ENCODE measurements around the gene PDGFRB. TPM values are rescaled to one million over a fixed set of nuclear protein-coding genes. Genes with fewer than 3 reads are reported as not detected.

The PDGFRB gene
- total RNA-seq, 1 experiment from 2014 or later, result 0.11 TPM

- in situ Hi-C loops (cut with HindIII; ENCODE audit: low pct_unique_long_range_greater_than_20kb, low sequenced_read_pairs), result no loop called here
- DNase-seq (ENCODE audit: low read depth, low spot score), result no peak
Measured at GRCh38 chr5:150069672-150070627, 85.7 kb downstream of the PDGFRB start.

DNA sequence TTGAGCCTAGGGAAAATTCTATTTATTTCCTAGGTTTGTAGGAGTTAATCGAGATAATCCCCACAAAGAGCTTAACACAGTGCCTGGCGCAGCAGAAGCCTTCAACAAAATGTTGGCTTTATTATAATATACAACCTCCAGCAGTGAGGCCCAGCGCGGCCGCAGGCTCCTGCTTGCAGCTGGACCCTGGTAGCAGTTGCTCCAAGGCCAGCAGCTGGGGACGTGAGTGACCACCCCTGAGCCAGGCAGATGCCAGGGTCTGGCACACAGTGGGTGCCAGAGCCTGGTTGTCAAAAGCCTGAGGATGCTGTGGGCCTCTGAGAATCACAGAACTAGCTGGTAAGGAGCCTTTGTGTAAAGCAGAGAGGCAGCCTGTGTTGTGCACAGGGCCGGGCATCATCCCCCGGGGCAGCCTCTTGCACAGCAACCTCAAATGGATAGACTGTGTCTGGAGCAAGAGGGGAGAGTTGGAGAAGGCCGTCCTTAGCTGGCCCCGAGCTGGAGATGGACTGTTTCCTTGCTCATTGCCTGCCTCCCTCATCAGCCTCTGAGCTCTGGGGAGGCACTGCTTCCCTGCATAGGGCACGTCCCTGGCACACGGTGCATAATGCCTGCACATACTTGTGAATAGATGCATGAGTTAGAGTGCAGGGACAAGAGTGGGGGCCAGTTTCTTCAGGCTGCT is 86.5 kb downstream of the PDGFRB start:
- in situ Hi-C loops (cut with HindIII; ENCODE audit: low pct_unique_long_range_greater_than_20kb, low sequenced_read_pairs), result no loop called here
- no peak for DNase-seq (ENCODE audit: low read depth, low spot score)

DNA sequence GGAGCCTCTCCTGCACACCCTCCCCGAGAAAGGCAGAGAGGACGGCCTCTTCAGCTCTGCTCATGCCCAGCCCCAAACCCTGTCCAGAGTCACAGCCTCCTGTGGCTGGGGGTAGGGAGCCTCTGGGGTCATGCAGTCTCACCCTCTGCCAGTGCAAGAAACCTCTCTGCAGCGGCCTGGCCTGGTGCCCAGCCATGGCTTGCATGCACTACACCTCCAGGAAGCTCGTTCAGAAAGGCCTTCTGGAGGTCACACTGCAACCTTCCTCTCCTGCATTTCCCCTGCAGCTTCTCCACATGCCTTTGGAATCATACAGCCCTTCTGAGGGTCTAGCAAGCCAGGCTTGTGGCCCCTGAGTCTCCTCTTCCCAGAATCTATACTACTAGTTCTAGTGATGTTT is 87.2 kb downstream of the PDGFRB start:
- no peak for DNase-seq (ENCODE audit: low read depth, low spot score)
- in situ Hi-C loops (cut with HindIII; ENCODE audit: low pct_unique_long_range_greater_than_20kb, low sequenced_read_pairs), result no loop called here

- DNase-seq (ENCODE audit: low read depth, low spot score), result no peak
- in situ Hi-C loops (cut with HindIII; ENCODE audit: low pct_unique_long_range_greater_than_20kb, low sequenced_read_pairs), result no loop called here
Measured at GRCh38 chr5:150068071-150068470, 87.6 kb downstream of the PDGFRB start.

DNA sequence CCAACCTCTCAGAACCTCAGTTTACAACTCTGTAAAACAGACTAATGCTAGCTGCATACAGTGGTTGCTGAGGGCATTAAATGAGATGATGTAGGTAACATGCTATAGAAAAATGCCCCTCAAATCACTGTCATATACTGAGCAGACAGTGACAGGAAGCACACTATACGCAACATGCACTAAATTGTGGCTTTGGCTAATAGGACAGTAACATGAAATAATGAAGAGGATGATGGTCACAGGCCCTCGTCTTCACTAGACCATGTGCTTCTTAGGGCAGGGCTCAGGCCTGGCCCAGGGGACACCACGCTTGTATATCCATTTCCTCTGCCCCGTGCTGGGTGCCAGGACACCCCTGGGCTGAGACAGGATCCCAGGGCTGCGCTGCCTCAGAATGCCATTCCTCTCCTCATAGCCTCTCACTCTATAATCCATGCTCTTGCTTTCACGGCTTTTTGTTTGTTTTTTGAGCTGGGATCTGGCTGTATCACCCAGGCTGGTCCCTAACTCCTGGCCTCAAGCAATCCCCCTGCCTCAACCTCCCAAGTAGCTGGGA is 88.2 kb downstream of the PDGFRB start:
- DNase-seq (ENCODE audit: low read depth, low spot score), result no peak
- in situ Hi-C loops (cut with HindIII; ENCODE audit: low pct_unique_long_range_greater_than_20kb, low sequenced_read_pairs), result no loop called here

DNA sequence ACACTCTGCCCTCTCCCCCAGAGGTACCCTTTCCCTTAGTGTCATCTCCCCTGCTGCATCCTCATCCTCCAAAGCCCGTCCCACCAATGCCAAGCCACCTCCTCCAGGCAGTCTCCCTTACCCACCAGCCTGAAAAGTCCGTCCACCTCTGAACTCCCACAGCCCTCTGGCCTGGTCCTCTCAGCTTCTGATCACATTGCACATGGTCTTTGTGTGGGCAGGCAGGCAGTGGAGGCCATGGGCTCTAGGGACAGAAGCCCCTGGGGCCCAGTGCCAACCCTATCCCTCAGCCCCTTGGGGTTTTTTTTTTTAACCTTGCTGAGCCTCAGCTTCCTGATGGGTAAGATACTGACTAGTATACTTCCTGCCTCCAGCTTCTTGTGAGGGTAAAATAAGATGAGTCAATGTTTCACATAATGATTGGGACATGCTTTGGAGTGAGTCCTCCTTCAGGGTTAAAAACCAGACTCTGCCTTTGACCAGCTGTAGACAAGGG is 88.7 kb downstream of the PDGFRB start:
- in situ Hi-C loops (cut with HindIII; ENCODE audit: low pct_unique_long_range_greater_than_20kb, low sequenced_read_pairs), result no loop called here
- no peak for DNase-seq (ENCODE audit: low read depth, low spot score)

DNA sequence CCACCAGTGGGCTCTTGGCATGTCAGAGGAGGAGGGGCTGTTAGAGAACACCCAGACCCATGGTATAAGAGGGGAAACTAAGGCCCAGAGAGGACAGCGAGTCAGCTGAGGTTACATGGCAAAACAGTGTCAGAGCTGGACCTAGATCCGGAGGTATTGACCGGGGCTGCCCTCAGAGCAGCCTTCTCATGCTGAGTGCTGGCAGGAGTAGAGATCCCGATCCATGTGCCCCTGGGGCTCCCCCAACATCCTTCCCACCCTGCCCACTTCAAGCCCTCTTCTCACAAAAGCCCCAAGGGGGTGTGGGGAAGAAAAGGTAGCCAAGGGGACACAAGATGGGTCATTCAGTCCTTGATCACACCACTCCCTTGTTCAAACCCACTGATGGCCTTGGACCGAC is 89.2 kb downstream of the PDGFRB start:
- in situ Hi-C loops (cut with HindIII; ENCODE audit: low pct_unique_long_range_greater_than_20kb, low sequenced_read_pairs), result no loop called here
- DNase-seq (ENCODE audit: low read depth, low spot score), result no peak

- DNase-seq (ENCODE audit: low read depth, low spot score), result no peak
- in situ Hi-C loops (cut with HindIII; ENCODE audit: low pct_unique_long_range_greater_than_20kb, low sequenced_read_pairs), result no loop called here
Measured at GRCh38 chr5:150065886-150066285, 89.8 kb downstream of the PDGFRB start.

- no peak for DNase-seq (ENCODE audit: low read depth, low spot score)
- in situ Hi-C loops (cut with HindIII; ENCODE audit: low pct_unique_long_range_greater_than_20kb, low sequenced_read_pairs), result no loop called here
Measured at GRCh38 chr5:150065346-150065745, 90.3 kb downstream of the PDGFRB start.

DNA sequence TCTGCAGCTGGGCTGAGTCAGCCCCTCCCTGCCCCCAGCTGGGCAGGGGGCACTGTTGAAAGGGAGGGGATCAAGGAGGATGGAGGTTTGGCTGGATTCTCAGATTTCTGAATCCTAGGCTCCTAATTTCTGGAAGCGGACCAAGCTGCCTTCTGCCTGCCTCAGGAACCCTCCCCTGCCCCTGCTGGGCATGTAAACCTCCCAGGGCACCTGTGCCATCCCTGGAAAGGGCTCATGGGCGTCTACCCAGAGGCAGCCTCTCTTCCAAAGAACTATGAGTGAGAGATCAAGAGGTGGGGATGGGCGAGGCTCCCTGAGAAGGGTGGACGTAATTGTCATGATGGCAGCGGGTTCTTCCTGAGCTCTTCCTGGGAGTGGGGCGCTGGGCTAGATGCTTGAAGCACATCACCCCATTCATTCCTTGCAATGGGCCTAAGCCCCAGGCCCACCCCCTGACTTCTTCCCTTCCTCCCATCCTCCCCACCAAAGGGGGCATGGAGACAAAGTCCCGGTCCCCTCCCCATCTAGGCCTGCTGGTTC is 90.9 kb downstream of the PDGFRB start:
- no peak for DNase-seq (ENCODE audit: low read depth, low spot score)
- in situ Hi-C loops (cut with HindIII; ENCODE audit: low pct_unique_long_range_greater_than_20kb, low sequenced_read_pairs), result no loop called here

Small RNA genes within 50 kb of the gene (small RNA-seq; reads per million reads assigned to genes)
- gene RF00019, result 0 reads per million in 2 experiments

Other genes with a start within 250 kb of the PDGFRB start
- gene PDE6A, start 211.1 kb downstream of the PDGFRB start, total RNA-seq (2014; rRNA removed; shearing (Covaris generic)), result 0.08 and 0.26 TPM in 2 replicates
- 173 and 178 TPM in 2 replicates for gene SLC26A2, start 195.1 kb downstream of the PDGFRB start, total RNA-seq (2014; rRNA removed; shearing (Covaris generic))
- 5.5 and 6.6 TPM in 2 replicates for gene TIGD6, start 155.2 kb downstream of the PDGFRB start, total RNA-seq (2014; rRNA removed; shearing (Covaris generic))
- gene HMGXB3, start 155.1 kb downstream of the PDGFRB start, total RNA-seq (2014; rRNA removed; shearing (Covaris generic)), result 53.7 and 54.3 TPM in 2 replicates
- 0.53 TPM in 1 of 2 replicates, not detected in the other for gene CSF1R, start 69.3 kb downstream of the PDGFRB start, total RNA-seq (2014; rRNA removed; shearing (Covaris generic))
- not detected in 2 replicates for gene CDX1, start 10.9 kb upstream of the PDGFRB start, total RNA-seq (2014; rRNA removed; shearing (Covaris generic))
- gene SLC6A7, start 34.2 kb upstream of the PDGFRB start, total RNA-seq (2014; rRNA removed; shearing (Covaris generic)), result not detected in 2 replicates
- not detected in 2 replicates for gene CAMK2A, start 133.9 kb upstream of the PDGFRB start, total RNA-seq (2014; rRNA removed; shearing (Covaris generic))
- not detected in 2 replicates for gene ARSI, start 147.1 kb upstream of the PDGFRB start, total RNA-seq (2014; rRNA removed; shearing (Covaris generic))
- 20.8 and 25.7 TPM in 2 replicates for gene TCOF1, start 201.9 kb upstream of the PDGFRB start, total RNA-seq (2014; rRNA removed; shearing (Covaris generic))